Fibroblast of lung (primary cell): ENCODE data around the gene CRACDL.

Experiments
- CTCF ChIP-seq, 2 donors: IDR thresholded peaks in 1 of 2; conservative IDR thresholded peaks in 1 of 2; 1 replicate in 1 of 2; 2 replicates in 1 of 2; pipeline ENCODE4 v1.5.1; 2011 to 2012; ENCODE audit warnings: low read length in 2 of 2, control low read depth in 1 of 2, inconsistent platforms in 1 of 2, low read depth in 1 of 2, mild to moderate bottlenecking in 1 of 2
- EZH2 ChIP-seq: IDR thresholded peaks from 2 replicates; pipeline ENCODE4 v1.5.1; 2012; ENCODE audit warnings: low read length, control low read depth, mild to moderate bottlenecking; ENCODE audit errors: missing control alignments

DNA sequence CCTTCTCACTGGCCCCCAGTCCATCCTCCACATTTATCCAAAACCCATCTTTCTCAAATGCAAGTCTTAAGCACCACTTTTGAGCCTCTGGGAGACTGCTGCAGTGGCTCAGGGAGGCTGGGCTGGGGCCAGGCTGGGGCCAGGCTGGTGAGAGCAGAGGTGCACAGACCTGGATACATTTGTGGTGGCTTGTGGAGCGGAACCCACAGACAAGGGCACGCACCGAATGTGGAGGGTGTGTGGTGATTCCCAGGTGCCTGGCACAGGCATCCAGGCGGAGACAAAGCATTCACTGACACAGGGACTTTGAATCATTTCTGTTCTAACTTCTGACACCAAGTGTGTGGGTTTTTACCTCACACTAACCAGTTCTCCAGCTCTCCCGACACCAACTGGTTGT, 162.9 kb downstream of the CRACDL start:
- TF ChIP-seq CTCF (conservative IDR thresholded peaks at IDR 0.05 in 1 of 2, IDR thresholded peaks at IDR 0.05 in 1 of 2; ENCODE audit: low read depth in 1 of 2, low read length in 2 of 2): no peak
- TF ChIP-seq EZH2: no peak
